GM23248 (cell line): ENCODE results near the gene SERINC1. TPM values are rescaled to one million over a fixed set of nuclear protein-coding genes. Genes with fewer than 3 reads are reported as not detected.
"Not testable (repeated sequence)": the region's sequence is repeated elsewhere in the genome, so short reads cannot be mapped to it uniquely, and the experiment has no call there.

Source experiments
- DNase-seq: peaks from one replicate; pipeline ENCODE4 v3.0.0-alpha.2; 2015
- H2AFZ ChIP-seq: fragments of 200-600 bp; sonication (generic); 2 replicates; pipeline ENCODE4 v1.6.1; 2016; ENCODE audit warnings: antibody characterized with exemption
- H3F3A ChIP-seq: fragments of 200-600 bp; sonication (generic); 2 replicates; pipeline ENCODE4 v1.6.1; 2016; ENCODE audit warnings: mild to moderate bottlenecking, antibody characterized with exemption, mixed run types; ENCODE audit not compliant: insufficient read depth
- H3K27ac ChIP-seq: fragments of 200-600 bp; sonication (generic); 2 replicates; pipeline ENCODE4 v1.5.1; 2016; ENCODE audit warnings: mild to moderate bottlenecking
- H3K27me3 ChIP-seq: fragments of 200-600 bp; sonication (generic); replicated peaks from 2 replicates; pipeline ENCODE4 v1.6.1; 2016; ENCODE audit warnings: mild to moderate bottlenecking; ENCODE audit not compliant: insufficient read depth
- H3K36me3 ChIP-seq: fragments of 200-600 bp; sonication (generic); 2 replicates; pipeline ENCODE4 v1.6.1; 2016; ENCODE audit warnings: low read depth, mild to moderate bottlenecking
- H3K4me1 ChIP-seq: fragments of 200-600 bp; sonication (generic); 2 replicates; pipeline ENCODE4 v1.6.1; 2016; ENCODE audit warnings: mild to moderate bottlenecking; ENCODE audit not compliant: insufficient read depth
- H3K4me2 ChIP-seq: fragments of 200-600 bp; sonication (generic); one replicate; pipeline ENCODE4 v1.6.1; 2016; ENCODE audit warnings: mild to moderate bottlenecking; ENCODE audit not compliant: unreplicated experiment
- H3K4me3 ChIP-seq: fragments of 200-600 bp; sonication (generic); 2 replicates; pipeline ENCODE4 v1.5.1; 2016; ENCODE audit warnings: mild to moderate bottlenecking
- H3K79me2 ChIP-seq: fragments of 200-600 bp; sonication (generic); 2 replicates; pipeline ENCODE4 v1.6.1; 2016; ENCODE audit warnings: mild to moderate bottlenecking; ENCODE audit not compliant: insufficient read depth
- H3K9ac ChIP-seq: fragments of 200-600 bp; sonication (generic); 2 replicates; pipeline ENCODE4 v1.6.1; 2016; ENCODE audit warnings: mild to moderate bottlenecking
- H3K9me2 ChIP-seq: fragments of 200-600 bp; sonication (generic); 2 replicates; pipeline ENCODE4 v1.6.1; 2016; ENCODE audit warnings: mixed run types, mild to moderate bottlenecking, moderate library complexity; ENCODE audit not compliant: insufficient read depth
- H3K9me3 ChIP-seq: fragments of 200-600 bp; sonication (generic); one replicate; pipeline ENCODE4 v1.6.1; 2017; ENCODE audit warnings: low read depth
- H4K20me1 ChIP-seq: fragments of 200-600 bp; sonication (generic); 2 replicates; pipeline ENCODE4 v1.6.0; 2016; ENCODE audit not compliant: insufficient read depth
- EZH2 ChIP-seq: fragments of 200-600 bp; sonication (generic); IDR thresholded peaks from 2 replicates; pipeline ENCODE4 v1.6.1; 2018; ENCODE audit warnings: antibody characterized with exemption, mild to moderate bottlenecking; ENCODE audit not compliant: insufficient read depth, poor library complexity, severe bottlenecking
- EZH2phosphoT487 ChIP-seq: fragments of 200-600 bp; sonication (generic); IDR thresholded peaks from 2 replicates; pipeline ENCODE4 v1.6.1; 2018; ENCODE audit warnings: antibody characterized with exemption, moderate library complexity, mild to moderate bottlenecking, low read depth; ENCODE audit not compliant: insufficient read depth
- WGBS, 2 experiments: methylation state at CpG; one replicate each; pipeline ENCODE4 v1.1.6; 2015 to 2017; ENCODE audit warnings: low lambda C conversion rate in 2 of 2, low coverage in 1 of 2; ENCODE audit errors: missing lambda C conversion rate in 2 of 2; 5-methylcytosine and 5-hydroxymethylcytosine counted together
- in situ Hi-C: fragments of 300-500 bp; cut with MboI; formaldehyde crosslinking; loops from 2 replicates; pipeline ENCODE4 v1.15.0; 2020
- polyA plus RNA-seq: library from polyadenylated mRNA; unstranded; fragments of >200 nt; fragmentation: Nextera tagmentation; extraction: Ambion mirVana; gene quantifications from 2 replicates; pipeline ENCODE4 v1.2.1, GENCODE V29; 2016
- total RNA-seq: library from RNA; depleted of rRNA; stranded (reverse); fragments of >200 nt; shearing (Covaris generic); gene quantifications from 2 replicates; pipeline ENCODE4 v1.2.3, GENCODE V29; 2014; rRNA removed

SERINC1 gene
- total RNA-seq (346 and 367 TPM in 2 replicates), polyA plus RNA-seq (243 and 249 TPM in 2 replicates)

DNA sequence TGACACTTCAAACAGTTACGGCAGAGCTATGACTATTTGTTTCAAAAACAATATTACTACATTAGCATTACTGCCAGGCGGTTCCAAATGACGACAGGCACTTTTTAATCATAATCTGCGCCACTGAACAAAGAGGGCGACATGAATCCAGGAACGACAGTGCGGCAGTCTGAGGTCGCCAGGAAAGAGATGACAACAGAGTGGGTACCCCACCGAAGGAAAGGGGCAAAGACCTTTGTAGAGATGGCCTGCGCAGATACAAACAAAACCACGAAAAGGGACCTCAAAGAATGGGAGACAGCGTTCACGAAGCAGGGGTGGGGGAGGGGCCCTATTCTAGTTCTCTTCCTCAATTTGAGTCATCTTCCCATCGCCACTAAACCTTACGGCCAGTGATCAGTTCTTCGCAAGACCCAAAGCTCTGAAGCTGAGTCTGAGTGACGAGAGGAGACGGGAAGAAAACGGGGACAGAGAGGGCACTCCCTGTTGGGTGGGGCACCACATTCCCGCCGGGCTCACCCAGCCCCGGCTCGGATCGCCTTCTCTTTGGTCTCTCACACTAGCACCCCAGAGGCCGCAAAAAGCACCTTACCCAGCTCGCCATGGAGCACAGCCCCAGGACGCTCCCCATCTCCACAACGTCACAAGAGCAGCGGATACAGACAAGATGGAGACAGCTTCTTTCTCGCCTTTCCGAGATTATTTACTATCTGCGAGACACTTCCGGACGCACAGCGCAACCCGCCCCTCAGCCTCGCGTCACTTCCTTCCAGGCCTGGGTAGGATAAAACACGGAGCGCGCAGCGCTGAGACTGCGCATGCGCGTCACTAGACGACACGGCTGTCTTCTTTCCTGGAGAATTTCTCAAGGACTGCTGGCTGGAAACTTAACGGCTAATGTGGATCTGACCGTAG is at the start of gene SERINC1:
TSS of gene SERINC1 (minus strand) at position 701 of the 915 bp plus-strand sequence. CDS start at position 631, 70 bp downstream.
- Histone ChIP-seq H3K4me1 (peaks cover 16% of the 10 kb centered on the region), H3K27ac (peak within 1 kb of the TSS; percentile 96), H3K9ac (peak within 1 kb of the TSS; percentile 99), H3K9me2 (no peaks in the 10 kb centered on the region), H4K20me1 (peaks cover 32% of the 10 kb centered on the region), H3K27me3 (no peaks in the 10 kb centered on the region), H3K4me3 (peak within 1 kb of the TSS; percentile 99), H3K4me2 (peak within 1 kb of the TSS; percentile 100), H2AFZ (peak within 1 kb of the TSS; percentile 99), H3K9me3 (no peaks in the 10 kb centered on the region), H3K36me3 (0 out of 2 replicates have a peak, but pooled peaks cover 9% of the 10 kb centered on the region), H3K79me2 (peaks cover 61% of the 10 kb centered on the region), H3F3A (0 out of 2 replicates have a peak, but pooled peaks cover 6% of the 10 kb centered on the region)
- no peak for TF ChIP-seq EZH2
- TF ChIP-seq EZH2phosphoT487, result no peak
- in situ Hi-C loops, result no loop called here
- peak; percentile 98 for DNase-seq
- 1 to 2% methylated on average over 48 to 49 of the region's 49 CpGs for WGBS, 2 experiments

- Histone ChIP-seq H2AFZ (no peak overlapping the region), H3K36me3 (no peaks in the 10 kb centered on the region), H3K27ac (no peak overlapping the region), H3K9me2 (0 out of 2 replicates have a peak, but pooled peaks cover 2% of the 10 kb centered on the region), H3K4me1 (no peaks in the 10 kb centered on the region), H3K4me2 (no peak overlapping the region), H3K4me3 (no peak overlapping the region), H3K27me3 (0 out of 2 replicates have a peak, but pooled peaks cover 5% of the 10 kb centered on the region), H4K20me1 (no peaks in the 10 kb centered on the region), H3K9ac (no peak overlapping the region), H3K9me3 (no peaks in the 10 kb centered on the region), H3F3A (no peaks in the 10 kb centered on the region), H3K79me2 (no peaks in the 10 kb centered on the region)
- TF ChIP-seq EZH2phosphoT487 (no peak), EZH2 (no peak)
- WGBS, 2 experiments, result 62 to 64% methylated on average over 13 of the region's 13 CpGs
- no peak for DNase-seq
- in situ Hi-C loops, result no loop called here
These were observed 39.8 kb upstream of the SERINC1 start for GRCh38 chr6:122511193-122511924.

DNA sequence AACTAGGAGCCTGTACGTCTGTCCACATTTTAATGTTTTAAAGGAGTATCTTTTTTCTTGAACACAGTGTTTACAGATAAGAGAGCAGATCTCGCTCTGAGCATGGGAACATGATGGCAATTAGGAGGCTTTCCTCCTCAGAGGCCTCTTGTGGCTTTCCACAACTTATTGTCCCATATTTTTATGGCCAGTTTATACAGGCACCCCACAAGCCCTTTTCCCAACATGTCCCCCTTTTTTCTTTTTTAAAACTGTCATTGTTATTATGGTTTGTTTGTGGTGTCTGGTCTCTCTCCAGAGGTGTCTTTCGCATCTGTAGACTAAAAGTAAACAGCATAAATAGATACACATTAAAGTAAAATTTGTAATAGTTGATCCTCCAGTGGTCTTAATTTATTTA is 33.6 kb upstream of the SERINC1 start:
- H3F3A ChIP-seq, in situ Hi-C loops, H3K4me2 ChIP-seq, H3K27ac ChIP-seq, H3K9me2 ChIP-seq, DNase-seq, H3K4me3 ChIP-seq, H3K36me3 ChIP-seq, H3K79me2 ChIP-seq, H4K20me1 ChIP-seq, H3K9me3 ChIP-seq, H3K9ac ChIP-seq, H3K27me3 ChIP-seq, H3K4me1 ChIP-seq, H2AFZ ChIP-seq: not testable (repeated sequence)
- 36 to 37% methylated on average over 3 of the region's 3 CpGs for WGBS, 2 experiments

- Histone ChIP-seq H3K4me1 (no peaks in the 10 kb centered on the region), H2AFZ (no peak overlapping the region), H3K9me2 (no peaks in the 10 kb centered on the region), H3K4me2 (no peak overlapping the region), H3K79me2 (no peaks in the 10 kb centered on the region), H3K9me3 (peaks cover 3% of the 10 kb centered on the region), H3K9ac (no peak overlapping the region), H3K4me3 (no peak overlapping the region), H3K27me3 (no peaks in the 10 kb centered on the region), H4K20me1 (no peaks in the 10 kb centered on the region), H3F3A (no peaks in the 10 kb centered on the region), H3K36me3 (no peaks in the 10 kb centered on the region), H3K27ac (no peak overlapping the region)
- TF ChIP-seq EZH2 (no peak), EZH2phosphoT487 (no peak)
- no peak for DNase-seq
- in situ Hi-C loops, result no loop called here
- WGBS, 2 experiments, result 69 to 72% methylated on average over 4 of the region's 4 CpGs
These were observed 29.9 kb upstream of the SERINC1 start for GRCh38 chr6:122501475-122501874.
